NCI-H510A treated with DMSO at 0.1 percent for 48 hours (cell line): ENCODE measurements around the gene CHTF18.
"Not testable (repeated sequence)": the region's sequence is repeated elsewhere in the genome, so short reads cannot be mapped to it uniquely, and the experiment has no call there.

Experiments used
- DNase-seq: peaks from one replicate; lab custom pipeline; 2025; lab: John Stamatoyannopoulos, UW

CHTF18 gene

GRCh38 chr16:808085-808386, 19.6 kb downstream of the CHTF18 start:
- DNase-seq = no peak

DNA sequence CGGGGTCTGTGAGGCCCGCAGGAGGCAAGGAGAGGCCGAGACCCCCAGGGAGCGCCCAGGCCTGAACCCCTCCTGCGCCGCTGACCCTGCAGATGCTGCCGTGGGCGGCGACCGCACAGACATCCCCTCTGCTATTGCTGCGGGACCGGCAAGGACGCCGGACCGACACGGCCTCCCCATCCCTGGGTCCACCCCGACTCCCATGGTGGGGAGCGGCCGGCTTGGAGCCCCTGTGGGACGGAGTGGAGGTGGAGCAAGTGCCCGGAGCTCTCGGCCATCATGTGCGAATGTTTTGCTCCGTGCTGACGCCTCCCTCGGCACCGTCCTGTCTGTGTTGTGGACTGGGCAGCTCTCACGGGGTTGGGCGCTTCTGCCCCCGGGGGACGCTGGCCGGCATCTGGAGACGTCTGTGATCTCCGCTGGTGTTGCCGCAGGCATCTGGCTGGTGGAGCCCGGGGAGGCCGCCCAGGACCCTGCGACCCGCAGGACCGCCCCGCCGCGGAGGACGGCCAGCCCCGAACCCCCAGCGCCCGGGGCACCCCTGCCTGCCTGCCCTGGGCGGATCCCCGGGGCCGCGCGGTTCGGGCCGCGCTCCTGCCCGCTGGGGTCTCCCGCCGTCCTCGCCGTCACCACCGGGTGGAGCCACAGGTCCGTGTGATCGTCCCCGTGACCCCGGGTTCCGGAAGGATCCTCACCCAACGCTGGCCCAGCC, 24.9 kb downstream of the CHTF18 start:
- no peak for DNase-seq

DNA sequence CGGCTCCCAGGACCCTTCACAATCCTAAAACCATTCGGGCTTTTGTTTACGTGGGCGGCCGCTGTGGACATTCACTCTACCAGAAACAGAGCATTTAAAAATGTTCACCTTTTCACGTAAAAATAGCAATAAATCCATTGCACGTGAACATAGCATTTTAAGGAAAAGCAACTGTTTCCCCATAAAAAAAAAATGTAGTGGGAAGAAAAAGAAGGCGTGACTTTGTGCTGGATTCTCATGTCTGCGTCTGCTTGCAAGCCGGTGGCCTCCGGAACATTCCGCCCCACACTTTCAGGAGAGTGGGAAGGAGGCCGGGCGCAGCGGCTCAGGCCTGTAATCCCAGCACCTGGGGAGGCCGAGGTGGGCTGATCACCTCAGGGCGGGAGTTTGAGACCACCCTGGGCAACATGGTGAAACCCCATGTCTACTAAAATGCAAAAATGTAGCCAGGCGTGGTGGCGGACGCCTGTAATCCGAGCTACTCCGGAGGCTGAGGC, 25.5 kb downstream of the CHTF18 start:
- DNase-seq = no peak

GRCh38 chr16:814974-815373, 26.6 kb downstream of the CHTF18 start:
- DNase-seq = no peak

DNA sequence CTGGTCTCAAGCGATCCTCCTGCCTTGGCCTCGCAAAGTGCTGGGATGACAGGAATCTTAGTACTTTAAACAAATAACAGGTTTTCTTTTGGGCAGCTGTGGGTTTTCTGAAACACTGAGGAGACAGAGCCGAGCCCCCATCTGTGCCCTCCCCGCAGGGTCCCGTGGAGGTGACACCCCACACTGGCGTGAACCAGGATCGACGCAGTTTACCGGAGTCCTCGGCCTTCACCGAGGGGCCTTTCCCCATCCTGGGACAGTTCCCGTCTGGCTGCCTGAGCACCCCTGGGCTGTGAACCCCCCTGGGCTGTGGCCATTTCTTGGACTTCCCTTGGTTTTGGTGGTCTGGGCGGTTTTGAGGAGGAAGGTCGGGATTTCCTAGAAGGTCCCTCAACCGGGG, 27.4 kb downstream of the CHTF18 start:
- no peak for DNase-seq

- DNase-seq = no peak
Measured at GRCh38 chr16:817001-817906, 28.8 kb downstream of the CHTF18 start.

- no peak for DNase-seq
Measured at GRCh38 chr16:818132-818531, 29.7 kb downstream of the CHTF18 start.

- DNase-seq = no peak
Measured at GRCh38 chr16:818592-818991, 30.2 kb downstream of the CHTF18 start.

DNA sequence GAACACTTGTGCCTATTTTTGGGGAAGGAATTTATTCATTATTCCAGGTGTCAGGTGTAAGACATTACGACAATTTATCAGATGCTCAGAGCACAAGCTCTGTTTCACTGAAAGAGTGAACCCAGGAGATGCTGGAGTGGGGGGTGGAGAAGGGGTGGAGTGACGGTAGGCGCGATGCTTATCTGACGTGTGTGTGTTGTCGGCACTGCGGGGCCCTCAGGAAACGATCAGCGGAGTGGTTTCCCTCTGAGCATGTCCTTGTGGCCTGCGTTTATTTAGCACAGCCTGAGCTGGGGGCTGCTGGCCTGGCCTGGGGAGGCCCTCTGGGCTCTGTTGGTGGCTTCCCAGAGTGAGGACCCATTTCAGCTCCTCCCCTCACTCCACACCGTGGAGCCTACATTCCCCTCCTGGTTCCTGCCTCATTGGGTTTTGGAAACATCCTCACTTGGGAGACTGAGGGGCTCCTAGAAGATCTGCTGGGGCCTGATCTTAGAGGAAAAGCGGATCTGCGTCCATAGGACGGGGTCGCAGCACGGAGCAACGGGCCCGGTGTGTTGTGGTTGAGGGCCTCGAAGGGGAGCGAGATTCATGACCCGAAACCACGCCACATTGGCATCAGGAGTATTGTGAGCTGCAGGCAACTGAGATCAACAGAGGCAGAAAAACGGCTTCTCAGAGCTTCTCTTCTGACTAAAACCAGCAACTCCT, 31.1 kb downstream of the CHTF18 start:
- DNase-seq = no peak

GRCh38 chr16:820044-820408, 31.6 kb downstream of the CHTF18 start:
- DNase-seq = not testable (repeated sequence)

GRCh38 chr16:820748-821147, 32.3 kb downstream of the CHTF18 start:
- DNase-seq = no peak

GRCh38 chr16:821751-822150, 33.3 kb downstream of the CHTF18 start:
- no peak for DNase-seq

- DNase-seq = no peak
Measured at GRCh38 chr16:822174-822908, 33.9 kb downstream of the CHTF18 start.

GRCh38 chr16:822909-823297, 34.5 kb downstream of the CHTF18 start:
- DNase-seq = no peak

DNA sequence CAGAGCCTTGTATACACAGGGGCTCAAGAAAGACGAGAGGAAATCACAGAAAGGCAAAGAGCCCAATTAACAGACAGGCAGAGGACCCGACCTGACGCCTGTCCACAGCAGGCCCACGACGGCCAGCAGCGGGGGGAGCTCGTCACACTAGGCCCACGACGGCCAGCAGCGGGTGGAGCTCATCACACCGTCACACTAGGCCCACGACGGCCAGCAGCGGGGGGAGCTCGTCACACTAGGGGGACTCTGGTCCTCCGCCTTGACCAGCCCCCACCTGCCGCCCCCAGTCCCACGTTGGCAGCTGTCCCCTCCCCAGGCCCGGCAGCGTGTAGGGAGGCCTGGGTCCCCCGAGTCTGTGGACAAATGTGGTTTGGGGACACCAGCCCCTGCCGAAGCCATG, 35.8 kb downstream of the CHTF18 start:
- no peak for DNase-seq

DNA sequence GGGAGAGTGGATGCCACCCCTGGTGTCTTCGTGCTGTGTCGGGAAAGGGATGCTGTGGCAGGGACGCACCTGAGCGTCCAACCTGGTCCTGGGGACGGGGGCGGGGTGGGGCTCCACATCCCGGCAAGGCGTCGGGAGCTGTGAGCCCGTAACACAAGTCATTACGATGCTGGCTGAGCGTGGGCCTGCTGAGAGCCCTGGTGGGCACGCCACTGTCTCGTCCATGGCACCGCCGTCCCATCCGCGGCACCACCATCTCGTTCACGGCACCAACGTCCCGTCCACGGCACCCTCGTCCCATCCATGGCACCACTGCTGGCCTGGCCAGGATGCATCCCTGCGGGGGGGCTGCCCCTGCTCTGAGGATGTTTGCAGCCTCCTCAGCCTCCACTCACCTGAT, 36.2 kb downstream of the CHTF18 start:
- DNase-seq = no peak

DNA sequence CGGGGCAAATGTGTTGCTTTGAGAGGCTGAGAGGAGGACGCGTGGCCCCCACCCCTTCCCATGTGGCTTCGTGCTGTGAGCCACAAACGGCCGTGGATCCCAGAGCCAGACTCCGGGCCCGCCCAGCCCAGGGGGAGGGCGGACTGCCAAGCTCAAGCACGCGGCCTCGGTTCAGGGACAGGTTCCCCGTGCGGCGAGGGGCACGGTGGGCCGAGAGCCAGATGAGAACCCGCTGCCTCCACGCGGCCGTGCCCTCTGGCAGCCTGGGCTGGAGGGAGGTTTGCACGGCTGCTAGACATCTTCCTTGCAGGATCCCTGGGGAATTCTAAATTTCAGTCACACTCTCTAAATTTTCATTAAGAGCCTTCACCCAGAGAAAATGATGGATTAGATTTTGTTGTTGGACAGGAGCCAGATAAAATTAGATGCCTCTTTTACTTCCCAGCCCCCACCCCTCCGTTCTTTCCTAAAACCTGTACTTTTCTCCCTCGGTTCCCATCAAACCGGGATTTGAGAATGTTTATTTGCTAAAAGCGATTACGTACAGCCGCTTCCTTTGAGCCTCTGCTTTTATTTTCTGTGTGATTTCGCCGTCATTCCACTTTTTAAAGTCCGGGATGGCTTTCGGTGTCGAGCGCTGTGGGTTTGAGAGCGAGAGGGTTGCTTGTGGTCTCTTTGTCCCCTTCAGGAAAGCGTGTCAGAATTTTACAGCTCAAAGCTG, 37.1 kb downstream of the CHTF18 start:
- DNase-seq = no peak

GRCh38 chr16:827513-827912, 39.1 kb downstream of the CHTF18 start:
- DNase-seq = no peak

- no peak for DNase-seq
Measured at GRCh38 chr16:828891-829290, 40.5 kb downstream of the CHTF18 start.

DNA sequence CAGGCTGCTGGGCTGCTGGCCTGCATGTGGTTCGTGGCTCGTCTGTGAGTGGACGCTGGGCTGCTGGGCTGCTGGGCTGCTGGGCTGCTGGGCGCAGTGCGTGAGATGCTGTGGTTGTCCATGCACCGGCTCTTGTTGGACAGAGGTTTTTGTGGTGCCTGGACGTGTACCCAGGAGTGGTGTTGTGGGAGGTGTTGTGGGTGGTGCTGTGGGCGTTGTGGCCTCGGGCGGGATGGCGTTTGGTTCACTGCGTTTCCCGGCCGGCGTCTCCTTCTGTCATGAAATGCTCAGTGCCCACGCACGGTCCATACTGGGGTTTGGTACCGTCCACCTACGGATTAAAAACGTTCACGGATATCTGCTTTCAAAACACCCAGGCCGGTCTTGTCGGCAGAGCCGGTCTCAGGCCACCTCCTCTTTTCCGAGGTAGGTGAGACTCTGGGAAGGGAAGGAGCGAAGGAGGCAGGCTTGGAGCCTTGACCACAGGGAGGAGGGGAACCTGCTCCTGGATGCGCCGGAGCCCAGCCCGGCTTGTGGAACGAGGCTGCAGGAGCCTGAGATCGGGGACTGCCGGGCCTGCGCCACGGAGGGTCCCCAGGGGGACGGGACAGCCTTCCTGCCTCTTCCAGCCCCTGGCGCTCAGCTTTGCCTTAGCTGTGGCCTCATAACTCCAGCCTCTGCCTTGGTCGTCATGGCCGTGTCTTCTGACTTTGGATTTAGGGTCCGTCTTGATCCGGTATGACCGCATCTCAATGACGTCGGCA, 41.9 kb downstream of the CHTF18 start:
- DNase-seq = no peak
